ENCODE results near the gene SPEG. TPM values are rescaled to one million over a fixed set of nuclear protein-coding genes. Genes with fewer than 3 reads are reported as not detected.

SPEG gene
- total RNA-seq, 2 experiments from 2014 or later: 2.1 to 2.3 TPM

- intact Hi-C loops (cut with micrococcal nuclease): loop anchor here (5.0 kb wide), 1 partner anchor 132 kb away; no protein-coding TSS in a partner anchor
These were observed 34.1 kb upstream of the SPEG start for GRCh38 chr2:219400562-219400961.

GRCh38 chr2:219401606-219402005 lies 33.0 kb upstream of the SPEG start:
- ChIA-PET POLR2A (interaction anchor here (1.4 to 1.6 kb wide), 2 partner anchors 13 to 46 kb away, joined by 4 to 6 read pairs; no protein-coding TSS in a partner anchor), CTCF (interaction anchor here (1.0 to 10.1 kb wide), 22 partner anchors 11 to 225 kb away, joined by 3 to 159 read pairs (median 12); partner anchors contain the start of genes DES, DNPEP, GMPPA and SPEG)
- ATAC-seq (no peak), DNase-seq (no peak)
- H3K27ac Mint-ChIP-seq: no peak overlapping the region
- TF ChIP-seq CTCF (IDR thresholded peaks at IDR 0.05): no peak
- intact Hi-C loops (cut with micrococcal nuclease): loop anchor here (5.0 kb wide), 1 partner anchor 131 kb away; no protein-coding TSS in a partner anchor
- H3K4me3 Mint-ChIP-seq: no peak overlapping the region
- H3K4me1 Mint-ChIP-seq (ENCODE audit: low read depth): peaks cover 9% of the 10 kb centered on the region
- H3K9me3 Mint-ChIP-seq: no peaks in the 10 kb centered on the region
- H3K36me3 Mint-ChIP-seq (ENCODE audit: low read depth): no peaks in the 10 kb centered on the region
- H3K27me3 Mint-ChIP-seq: peaks cover 8% of the 10 kb centered on the region

More at GRCh38 chr2:219400562-219400961, 34.1 kb upstream of the SPEG start:
- TF ChIP-seq CTCF (IDR thresholded peaks at IDR 0.05): no peak
- Mint-ChIP-seq H3K9me3 (no peaks in the 10 kb centered on the region), H3K27me3 (peaks cover 8% of the 10 kb centered on the region), H3K36me3 (ENCODE audit: low read depth) (no peaks in the 10 kb centered on the region), H3K4me3 (no peak overlapping the region), H3K4me1 (ENCODE audit: low read depth) (peaks cover 9% of the 10 kb centered on the region), H3K27ac (no peak overlapping the region)
- POLR2A ChIA-PET: interaction anchor here (1.4 kb wide), 1 partner anchor 12 kb away, joined by 4 read pairs; no protein-coding TSS in a partner anchor
- no peak for DNase-seq
- no peak for ATAC-seq
- CTCF ChIA-PET: interaction anchor here (0.7 to 10.1 kb wide), 3 partner anchors 11 to 128 kb away, joined by 3 to 159 read pairs (median 84); partner anchors contain the start of gene DNPEP

GRCh38 chr2:219402665-219403515 lies 31.8 kb upstream of the SPEG start:
- DNase-seq (peak; percentile 79), ATAC-seq (peak; percentile 99)
- no peaks in the 10 kb centered on the region for H3K4me1 Mint-ChIP-seq (ENCODE audit: low read depth)
- H3K27me3 Mint-ChIP-seq: peaks cover 8% of the 10 kb centered on the region
- H3K27ac Mint-ChIP-seq: no peak overlapping the region
- H3K36me3 Mint-ChIP-seq (ENCODE audit: low read depth): no peaks in the 10 kb centered on the region
- no peaks in the 10 kb centered on the region for H3K9me3 Mint-ChIP-seq
- intact Hi-C loops (cut with micrococcal nuclease): loop anchor here (5.0 kb wide), 1 partner anchor 129 kb away; no protein-coding TSS in a partner anchor
- TF ChIP-seq CTCF (IDR thresholded peaks at IDR 0.05): peak; percentile 77
- ChIA-PET CTCF (interaction anchor here (0.7 to 10.1 kb wide), 41 partner anchors 9 to 249 kb away, joined by 3 to 159 read pairs (median 5); partner anchors contain the start of genes ASIC4, CHPF, DES and DNPEP), POLR2A (interaction anchor here (0.7 to 1.6 kb wide), 4 partner anchors 12 to 83 kb away, joined by 3 to 10 read pairs (median 4); no protein-coding TSS in a partner anchor)
- no peak overlapping the region for H3K4me3 Mint-ChIP-seq

GRCh38 chr2:219403861-219404260 lies 30.8 kb upstream of the SPEG start:
- H3K27me3 Mint-ChIP-seq: peaks cover 11% of the 10 kb centered on the region
- intact Hi-C loops (cut with micrococcal nuclease): loop anchor here (5.0 kb wide), 1 partner anchor 128 kb away; no protein-coding TSS in a partner anchor
- H3K4me3 Mint-ChIP-seq: no peak overlapping the region
- TF ChIP-seq CTCF (IDR thresholded peaks at IDR 0.05): no peak
- POLR2A ChIA-PET: interaction anchor here (0.8 kb wide), 1 partner anchor 35 kb away, joined by 3 read pairs; no protein-coding TSS in a partner anchor
- no peaks in the 10 kb centered on the region for H3K4me1 Mint-ChIP-seq (ENCODE audit: low read depth)
- no peaks in the 10 kb centered on the region for H3K9me3 Mint-ChIP-seq
- ATAC-seq (no peak), DNase-seq (no peak)
- H3K27ac Mint-ChIP-seq: no peak overlapping the region
- no peaks in the 10 kb centered on the region for H3K36me3 Mint-ChIP-seq (ENCODE audit: low read depth)
- CTCF ChIA-PET: interaction anchor here (0.9 to 10.1 kb wide), 23 partner anchors 8 to 156 kb away, joined by 3 to 159 read pairs (median 12); partner anchors contain the start of genes CHPF, DES, DNPEP and GMPPA

Measured in activated CD8-positive, alpha-beta T cell treated with anti-CD3 and anti-CD28 coated beads for 36 hours (primary cell).